Measurements from ENCODE around the gene APC2.
"Not testable (repeated sequence)": the region's sequence is repeated elsewhere in the genome, so short reads cannot be mapped to it uniquely, and the experiment has no call there.

The APC2 gene

DNA sequence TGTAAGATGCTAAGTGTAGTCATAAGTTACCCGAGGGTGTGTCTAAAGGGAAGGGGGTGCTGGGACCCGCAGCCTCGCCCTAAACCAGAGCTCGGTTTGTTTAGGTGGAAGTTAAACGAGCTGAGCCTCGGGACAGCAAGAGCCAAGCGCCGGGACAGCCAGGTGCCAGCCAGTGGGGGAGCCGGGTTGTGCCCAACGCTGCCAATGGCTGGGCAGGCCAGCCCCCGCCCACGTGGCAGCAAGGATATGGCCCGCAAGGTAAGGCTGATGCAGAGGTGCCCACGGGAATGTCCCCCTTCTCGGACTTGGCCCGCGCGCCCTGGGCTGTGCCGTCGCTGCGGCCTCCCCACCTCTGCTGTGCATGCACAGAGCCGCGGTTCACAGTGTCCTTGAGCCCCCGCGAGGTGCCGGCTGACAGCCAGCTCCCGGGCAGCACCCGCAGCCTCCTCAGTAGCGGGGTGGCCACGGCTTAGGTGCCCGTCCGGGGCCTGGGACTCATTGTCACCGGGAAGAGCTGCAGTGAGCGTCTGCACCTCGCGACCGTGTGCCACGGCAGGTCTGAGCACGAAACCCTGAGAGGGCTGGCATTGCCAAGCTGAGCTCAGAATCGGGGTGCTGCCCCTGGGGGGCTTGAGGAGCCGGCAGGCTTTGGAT is 21.1 kb upstream of the APC2 start:
- DNase-seq (ENCODE audit: low read depth, low spot score): no peak

DNA sequence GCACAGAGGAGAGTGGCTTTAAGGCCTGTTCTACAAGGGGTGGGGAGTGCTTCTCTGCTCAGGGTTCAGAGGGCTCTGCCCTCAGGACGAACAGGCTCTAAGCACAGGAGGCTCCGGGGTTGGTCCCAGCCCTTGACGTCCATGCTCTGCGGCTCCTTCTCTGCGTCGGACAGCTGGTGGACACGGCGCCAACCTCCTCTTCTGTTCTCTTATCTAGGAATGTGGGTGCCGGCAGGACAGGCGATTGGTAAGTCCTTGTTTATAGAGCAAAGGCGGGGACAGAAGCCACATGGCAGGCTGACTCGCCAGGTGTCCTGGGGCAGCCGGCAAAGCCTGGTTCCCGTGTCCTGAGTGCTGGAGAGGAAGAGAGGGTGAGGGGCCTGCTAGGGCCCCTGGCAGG is 20.2 kb upstream of the APC2 start:
- no peak for DNase-seq (ENCODE audit: low read depth, low spot score)

DNA sequence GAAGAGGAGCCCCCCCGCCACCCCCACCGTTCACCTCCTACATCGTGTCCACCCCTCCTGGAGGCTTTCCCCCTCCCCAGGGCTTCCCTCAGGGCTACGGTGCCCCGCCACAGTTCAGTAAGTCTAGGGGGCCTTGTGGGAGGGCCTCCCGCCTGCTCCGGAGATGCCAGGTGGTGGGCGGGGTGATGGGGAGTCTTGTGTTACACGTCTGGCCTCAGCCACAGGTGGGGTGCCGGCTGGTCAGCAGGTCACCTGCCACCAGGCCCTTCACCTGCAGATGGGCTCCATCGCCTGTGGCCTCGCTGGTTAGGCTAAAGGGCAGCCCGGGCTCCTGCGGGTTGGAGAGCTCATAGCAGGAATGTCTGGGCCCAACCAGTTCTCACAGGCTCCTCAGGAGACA is 19.7 kb upstream of the APC2 start:
- no peak for DNase-seq (ENCODE audit: low read depth, low spot score)

DNA sequence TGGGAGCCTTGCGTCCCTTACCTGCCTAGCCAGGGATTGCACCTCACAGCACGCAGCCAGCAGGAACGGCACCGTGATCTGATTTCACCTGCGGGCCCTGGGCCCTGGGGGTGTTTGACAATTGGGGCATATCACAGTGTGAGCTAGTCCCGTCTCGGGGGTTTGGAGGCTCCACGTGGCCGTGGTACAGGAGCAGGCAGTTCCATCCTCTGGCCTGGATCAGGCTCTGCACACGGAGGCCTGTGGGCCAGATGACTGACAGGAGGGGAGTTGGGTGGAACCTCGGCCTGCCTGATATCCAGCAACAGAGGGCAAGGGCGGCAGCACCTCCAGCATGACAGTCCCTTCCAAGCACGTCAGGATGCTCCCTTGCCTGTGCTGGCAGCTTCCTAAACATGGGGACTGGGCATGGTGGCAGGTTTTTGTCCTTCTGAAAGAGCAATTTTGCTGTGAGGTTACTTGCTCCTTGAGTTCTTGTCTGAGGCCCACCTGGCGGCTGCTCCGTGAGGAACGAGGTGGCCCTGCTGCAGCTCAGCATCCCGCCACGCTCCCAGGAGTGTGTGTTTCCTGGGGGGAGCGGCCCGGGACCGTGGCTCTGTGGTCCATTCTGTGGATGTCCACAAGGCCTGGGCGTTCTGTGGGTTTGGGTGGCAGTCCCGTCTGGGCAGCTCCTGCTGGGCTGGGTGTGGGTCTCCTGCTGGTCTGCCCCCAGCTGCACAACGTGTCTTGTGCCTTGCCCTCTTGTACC is 18.0 kb upstream of the APC2 start:
- no peak for DNase-seq (ENCODE audit: low read depth, low spot score)

DNA sequence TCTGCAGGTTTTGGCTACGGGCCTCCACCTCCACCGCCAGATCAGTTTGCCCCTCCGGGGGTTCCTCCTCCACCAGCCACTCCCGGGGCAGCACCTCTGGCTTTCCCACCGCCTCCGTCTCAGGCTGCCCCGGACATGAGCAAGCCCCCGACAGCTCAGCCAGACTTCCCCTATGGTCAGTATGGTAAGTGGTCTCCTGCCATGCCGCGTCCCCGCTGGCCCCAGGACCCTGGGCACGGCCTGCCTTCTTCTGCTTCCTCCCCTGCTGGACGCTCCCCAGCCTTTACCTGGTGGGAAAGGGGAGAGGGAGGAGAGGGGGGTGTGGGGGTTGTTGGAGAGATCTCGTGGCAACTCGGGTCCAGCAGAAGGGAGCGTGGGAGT is 17.4 kb upstream of the APC2 start:
- DNase-seq (ENCODE audit: low read depth, low spot score): no peak

DNA sequence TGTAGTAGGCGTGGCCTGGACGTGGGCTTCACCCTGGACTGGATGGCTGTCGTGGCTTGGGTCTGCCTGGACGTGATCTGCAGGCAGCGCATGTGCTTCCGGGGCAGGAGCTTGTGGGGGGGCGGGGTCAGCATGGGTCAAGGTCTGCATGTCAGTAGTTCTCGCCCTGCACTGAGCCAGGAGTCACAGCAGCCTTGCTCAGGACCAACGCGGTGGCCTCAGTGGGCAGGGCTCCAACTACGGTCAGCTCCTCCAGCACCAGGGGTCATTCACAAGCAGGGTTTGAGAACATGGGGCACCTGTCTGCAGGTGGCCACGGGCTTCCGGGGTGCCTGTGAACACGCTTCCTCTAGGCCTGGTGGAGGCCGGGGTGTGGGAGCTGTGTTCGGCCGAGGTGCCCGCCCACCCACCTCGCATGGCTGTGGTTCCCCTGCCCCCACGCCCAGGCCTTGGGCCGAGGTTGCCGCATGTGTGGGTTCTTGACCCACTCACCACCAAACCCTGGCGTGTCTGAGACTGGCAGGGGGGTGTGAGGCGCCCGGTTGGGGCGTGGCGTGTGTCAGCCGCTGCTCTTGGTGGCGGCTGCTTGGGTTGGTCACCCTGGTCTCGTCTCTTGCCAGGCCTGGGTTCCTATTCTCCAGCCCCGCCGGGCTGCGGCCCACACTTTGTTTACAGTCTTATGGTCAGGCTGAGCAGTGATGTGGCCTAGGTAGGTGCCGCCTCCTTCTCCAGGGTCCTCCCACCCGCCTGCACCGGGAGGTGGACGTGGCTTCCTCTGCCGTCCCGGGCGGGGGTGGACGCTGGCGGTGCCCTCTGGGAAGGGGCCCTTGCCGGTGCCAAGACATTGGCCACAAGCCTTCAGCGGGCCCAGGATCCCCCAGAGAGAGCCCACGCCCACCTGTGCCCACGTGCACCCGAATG is 16.5 kb upstream of the APC2 start:
- no peak for DNase-seq (ENCODE audit: low read depth, low spot score)

DNA sequence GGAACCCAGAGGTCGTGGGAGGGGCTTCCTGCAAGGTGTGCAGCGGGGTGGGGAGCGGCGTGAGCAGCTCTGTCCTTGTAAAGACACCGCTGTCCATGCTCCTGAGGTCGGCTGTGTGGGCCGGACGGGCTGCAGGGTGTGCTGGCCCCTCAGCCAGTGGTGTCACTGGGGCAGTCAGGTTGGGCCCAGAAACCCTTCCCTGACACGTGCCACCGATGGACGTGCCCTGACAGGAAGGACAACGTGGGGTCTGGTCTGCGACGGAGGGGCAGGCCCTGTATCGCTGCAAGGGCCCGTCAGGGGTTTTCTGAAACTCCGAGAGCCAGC is 15.9 kb upstream of the APC2 start:
- DNase-seq (ENCODE audit: low read depth, low spot score): no peak

DNA sequence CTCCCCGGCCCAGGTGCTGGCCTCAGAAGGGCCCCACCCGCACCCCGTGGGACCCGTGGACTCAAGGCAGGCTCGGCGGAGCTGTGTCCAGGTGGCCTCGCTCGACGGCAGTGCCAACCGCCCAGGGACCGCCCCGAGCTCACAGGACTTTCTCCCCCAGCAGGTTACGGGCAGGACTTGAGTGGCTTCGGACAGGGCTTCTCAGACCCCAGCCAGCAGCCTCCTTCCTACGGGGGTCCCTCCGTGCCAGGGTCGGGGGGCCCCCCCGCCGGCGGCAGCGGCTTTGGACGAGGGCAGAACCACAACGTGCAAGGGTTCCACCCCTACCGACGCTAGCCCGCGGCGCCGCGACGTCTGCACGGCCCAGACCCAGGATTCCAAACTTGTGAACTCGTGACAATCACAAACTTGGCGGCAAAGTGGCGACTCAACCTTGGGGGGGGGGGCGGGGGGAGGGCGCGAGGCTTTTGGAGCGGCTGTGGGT is 15.3 kb upstream of the APC2 start:
- DNase-seq (ENCODE audit: low read depth, low spot score): no peak

DNA sequence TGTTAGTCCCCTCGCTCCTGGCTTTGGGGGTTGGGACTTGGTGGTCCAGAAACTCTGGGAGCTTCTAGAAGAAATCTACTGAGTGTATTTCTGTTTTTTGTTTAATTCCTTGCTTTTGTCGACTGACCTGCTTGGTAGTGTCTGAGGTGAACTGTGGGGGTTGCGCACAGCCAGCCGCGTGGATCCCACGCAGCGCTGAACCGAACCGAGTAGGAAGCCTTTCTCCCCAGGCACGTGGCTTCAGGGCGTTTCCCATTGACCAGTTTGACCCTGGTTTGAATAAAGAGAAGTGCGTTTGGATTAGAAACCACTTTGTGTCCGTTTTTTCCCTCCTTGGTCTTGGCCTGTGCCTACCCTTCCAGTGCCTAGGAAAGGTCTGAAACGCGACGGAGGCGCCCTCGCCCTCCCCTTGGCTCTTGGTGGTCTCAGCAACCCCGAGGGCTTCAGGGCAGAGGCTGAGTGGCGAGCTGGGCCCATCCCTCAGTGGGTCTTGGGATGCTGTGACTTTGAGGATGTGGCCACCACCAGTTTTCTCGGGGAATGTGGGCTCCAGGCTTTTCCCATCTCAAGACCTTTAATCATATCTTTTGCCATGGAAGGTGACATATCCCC is 14.4 kb upstream of the APC2 start:
- no peak for DNase-seq (ENCODE audit: low read depth, low spot score)

DNA sequence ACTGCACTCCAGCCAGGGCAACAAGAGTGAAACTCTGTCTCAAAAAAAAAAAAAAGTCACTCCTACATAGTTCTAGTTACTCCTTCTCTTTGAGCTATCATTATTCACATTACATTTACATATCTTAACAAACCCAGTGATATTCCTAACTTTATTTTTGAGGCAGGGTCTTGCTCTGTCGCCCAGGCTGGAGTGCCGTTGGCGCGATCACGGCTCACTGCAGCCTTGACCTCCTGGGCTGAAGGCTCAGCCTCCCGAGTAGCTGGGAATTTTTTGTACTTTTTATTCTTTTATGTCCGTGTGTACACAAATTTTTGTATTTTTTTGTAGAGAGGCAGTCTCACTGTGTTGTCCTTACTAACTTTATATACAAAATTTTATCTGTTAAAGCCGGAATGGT is 12.3 kb upstream of the APC2 start:
- no peak for DNase-seq (ENCODE audit: low read depth, low spot score)

DNA sequence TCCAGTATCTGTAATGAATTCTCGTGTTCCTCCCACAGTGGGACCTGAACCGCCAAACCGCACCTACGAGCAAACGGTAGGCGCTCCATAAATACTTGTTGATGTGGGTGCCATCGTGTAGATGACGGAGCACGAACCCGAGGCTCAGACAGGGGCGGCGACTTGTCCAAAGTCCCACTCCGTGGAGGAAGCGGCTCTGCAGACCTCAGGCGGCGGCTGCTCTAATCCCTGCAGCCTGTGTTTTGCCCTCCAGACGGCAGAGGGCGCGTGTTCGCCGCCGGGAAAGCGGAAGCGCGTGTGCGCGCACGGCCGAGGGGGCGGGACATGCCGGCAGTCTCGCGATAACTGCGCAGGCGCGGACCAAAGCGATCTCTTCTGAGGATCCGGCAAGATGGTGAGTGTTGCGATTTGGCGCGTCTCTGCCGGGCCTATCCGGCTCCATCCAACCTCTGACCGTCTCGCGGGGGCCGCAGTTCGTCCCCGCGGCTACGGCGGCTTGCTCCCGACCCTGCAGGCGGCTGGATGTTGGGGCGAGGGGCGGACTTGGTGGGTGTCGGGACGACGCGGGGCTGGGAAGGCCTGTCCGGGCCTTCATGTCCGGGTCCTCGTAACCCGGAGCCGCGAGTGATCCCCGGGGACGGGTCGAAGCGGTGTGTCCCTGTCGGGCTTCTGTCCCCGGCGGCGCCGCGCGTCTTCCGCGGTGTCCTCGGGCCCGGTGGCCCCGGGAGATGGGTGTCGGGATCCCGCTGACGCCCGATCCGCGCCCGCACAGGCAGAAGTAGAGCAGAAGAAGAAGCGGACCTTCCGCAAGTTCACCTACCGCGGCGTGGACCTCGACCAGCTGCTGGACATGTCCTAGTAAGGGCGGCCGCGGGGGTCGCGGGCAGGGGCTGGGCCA is 11.6 kb upstream of the APC2 start, which contains the start of gene RPS15:
Gene RPS15 (plus strand): TSS at position 362 of the 898 bp plus-strand sequence. CDS start 30 bp downstream, at position 392.
- DNase-seq (ENCODE audit: low read depth, low spot score): no peak

DNA sequence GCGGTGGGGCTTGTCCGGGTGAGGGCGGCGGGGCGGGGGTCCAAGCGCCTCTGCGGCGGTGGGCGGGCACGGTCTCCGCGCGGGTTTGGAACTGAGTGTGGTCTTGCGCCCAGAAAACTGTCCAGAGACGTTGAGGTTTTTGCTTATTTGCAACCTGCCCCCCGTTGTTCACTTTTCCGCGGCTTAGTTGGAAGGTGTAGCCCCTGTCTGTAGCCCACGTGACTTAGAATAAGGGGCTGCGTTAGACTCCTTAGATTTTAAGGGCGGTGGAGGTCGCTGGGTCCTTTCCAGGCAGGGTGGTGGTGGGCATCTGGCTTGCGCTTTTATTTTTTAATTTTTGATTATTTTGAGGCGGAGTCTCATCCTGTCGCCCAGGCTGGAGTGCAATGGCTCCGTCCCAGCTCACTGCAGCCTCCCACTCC is 11.0 kb upstream of the APC2 start:
- no peak for DNase-seq (ENCODE audit: low read depth, low spot score)

DNA sequence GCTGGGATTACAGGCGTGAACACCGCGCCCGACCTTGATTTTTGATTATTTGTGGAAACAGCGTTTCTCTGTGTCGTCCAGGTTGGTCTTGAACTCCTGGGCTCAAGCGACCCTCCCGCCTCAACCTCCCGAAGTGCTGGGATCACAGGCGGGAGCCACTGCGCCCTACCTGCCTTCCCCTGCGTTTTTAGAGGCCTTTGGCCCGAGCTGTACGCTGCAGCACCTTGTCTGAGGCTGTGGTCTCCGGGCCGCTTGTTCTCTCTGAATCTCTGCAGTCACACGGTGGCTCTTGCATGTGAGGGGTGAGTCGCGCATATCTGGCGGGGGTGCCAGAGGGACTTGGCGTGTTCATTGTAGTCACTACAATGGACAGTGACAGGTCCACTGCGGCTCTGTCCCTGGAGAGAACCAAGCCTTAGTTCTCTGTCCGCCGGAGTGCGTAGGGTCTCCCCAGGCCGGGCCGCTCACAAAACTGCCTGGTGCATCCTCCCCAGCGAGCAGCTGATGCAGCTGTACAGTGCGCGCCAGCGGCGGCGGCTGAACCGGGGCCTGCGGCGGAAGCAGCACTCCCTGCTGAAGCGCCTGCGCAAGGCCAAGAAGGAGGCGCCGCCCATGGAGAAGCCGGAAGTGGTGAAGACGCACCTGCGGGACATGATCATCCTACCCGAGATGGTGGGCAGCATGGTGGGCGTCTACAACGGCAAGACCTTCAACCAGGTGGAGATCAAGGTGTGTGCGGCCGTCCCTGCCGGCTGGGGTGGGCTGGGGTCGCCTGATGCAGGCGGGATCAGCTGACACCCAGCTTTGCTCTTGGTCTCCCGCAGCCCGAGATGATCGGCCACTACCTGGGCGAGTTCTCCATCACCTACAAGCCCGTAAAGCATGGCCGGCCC is 10.2 kb upstream of the APC2 start:
- not testable (repeated sequence) for DNase-seq (ENCODE audit: low read depth, low spot score)

DNA sequence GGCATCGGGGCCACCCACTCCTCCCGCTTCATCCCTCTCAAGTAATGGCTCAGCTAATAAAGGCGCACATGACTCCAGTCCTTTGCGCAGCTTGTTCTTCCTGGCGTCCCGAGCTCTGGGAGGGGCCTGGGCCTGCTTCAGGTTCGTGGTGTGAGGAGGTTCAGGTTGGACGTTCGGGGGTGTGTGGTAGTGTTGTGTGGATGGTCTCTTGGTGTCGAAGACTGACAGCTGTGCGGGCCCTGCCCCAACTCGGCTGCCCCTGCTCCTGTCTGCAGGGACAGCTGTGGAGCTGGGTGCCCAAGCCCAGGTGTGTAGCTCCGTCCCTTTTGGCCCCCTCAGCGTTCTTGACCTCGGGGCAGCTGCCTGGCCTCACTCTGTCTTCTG is 9.5 kb upstream of the APC2 start:
- DNase-seq (ENCODE audit: low read depth, low spot score): no peak

DNA sequence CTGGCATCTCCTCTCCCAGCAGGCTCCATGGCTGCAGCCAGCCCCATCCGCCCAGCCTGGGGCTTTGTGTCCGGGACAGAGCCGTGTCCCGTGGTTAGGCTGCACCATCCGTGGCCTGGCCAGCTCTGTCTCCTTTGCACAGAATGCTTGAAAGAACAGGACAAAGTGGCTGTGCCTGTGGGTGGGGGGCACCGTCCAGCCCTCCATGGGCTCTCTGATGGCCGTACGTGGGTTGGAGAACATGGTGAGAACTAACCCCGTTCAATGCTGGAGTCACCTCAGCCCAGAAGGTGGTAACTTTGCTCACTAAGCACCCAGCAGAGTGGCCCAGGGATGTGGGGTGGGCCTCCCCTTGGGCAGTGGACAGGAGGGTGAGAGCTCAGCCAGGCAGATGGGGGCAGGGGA is 8.9 kb upstream of the APC2 start:
- DNase-seq (ENCODE audit: low read depth, low spot score): no peak

DNA sequence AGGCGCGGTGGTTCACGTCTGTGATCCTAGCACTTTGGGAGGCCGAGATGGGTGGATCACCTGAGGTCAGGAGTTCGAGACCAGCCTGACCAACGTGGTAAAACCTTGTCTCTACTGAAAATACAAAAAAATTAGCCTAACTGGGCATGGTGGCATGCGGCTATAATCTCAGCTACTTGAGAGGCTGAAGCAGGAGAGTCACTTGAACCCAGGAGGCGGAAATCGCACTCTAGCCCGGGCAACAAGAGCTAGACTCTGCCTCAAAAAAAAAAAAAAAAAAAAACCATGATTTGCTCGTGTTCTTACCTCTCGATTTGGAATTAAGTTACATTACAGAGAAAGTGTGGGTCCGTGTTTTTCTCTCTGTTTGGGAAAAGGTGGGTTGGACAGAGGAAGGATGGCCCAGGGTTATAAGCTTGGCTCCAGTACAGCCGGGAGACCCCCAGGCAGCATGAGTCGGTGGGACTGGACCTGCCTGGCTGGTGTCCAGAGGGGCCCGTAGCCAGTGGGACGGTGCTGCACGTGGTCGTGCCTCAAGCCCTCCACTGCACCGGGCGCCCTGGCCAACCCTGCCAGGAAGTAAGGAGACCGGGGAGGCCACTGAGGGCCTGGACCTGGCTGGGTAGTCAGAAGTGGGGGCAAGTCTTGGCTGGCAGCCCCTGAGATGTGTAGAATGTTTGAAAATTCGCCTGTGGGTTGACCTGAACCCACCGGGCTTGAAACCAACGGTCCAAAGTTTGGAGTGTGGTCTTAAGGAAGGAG is 8.1 kb upstream of the APC2 start:
- DNase-seq (ENCODE audit: low read depth, low spot score): no peak

DNA sequence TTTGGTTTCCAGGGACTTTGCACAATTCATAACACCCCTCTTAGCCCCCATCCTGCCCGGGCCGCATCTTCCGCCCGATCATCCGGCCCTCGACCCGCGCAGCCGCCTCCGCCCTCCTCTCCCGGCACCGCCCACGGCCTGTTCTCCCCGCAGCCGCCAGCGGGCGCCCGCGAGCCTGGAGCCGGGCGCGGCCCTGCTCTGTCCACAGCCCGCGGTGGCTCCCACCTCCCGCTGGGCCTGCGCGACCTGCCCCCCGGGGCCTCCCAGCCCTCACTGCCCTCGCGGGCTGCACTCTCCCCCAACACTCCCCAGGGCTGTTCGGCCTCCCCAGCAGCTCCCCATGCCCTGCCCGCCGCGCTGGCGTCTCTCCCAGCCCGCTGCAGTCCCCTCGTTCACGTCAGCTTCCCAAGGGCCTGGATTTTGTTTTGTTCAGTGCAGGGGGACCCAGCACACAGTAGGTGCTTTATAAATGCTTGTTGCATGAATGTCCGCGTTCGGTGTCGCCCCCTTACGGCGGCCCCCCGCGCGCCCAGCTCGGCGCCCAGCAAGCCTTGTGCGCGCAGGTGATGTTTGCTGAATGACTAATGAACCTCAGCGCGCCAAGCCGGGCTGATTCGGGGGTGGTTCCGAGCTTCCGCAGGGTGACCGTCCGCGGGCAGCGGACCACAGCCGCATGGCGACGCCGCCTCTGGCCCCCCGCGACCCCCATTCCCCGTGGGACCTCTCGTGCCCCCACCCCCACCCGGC is 4.6 kb upstream of the APC2 start:
- no peak for DNase-seq (ENCODE audit: low read depth, low spot score)

DNA sequence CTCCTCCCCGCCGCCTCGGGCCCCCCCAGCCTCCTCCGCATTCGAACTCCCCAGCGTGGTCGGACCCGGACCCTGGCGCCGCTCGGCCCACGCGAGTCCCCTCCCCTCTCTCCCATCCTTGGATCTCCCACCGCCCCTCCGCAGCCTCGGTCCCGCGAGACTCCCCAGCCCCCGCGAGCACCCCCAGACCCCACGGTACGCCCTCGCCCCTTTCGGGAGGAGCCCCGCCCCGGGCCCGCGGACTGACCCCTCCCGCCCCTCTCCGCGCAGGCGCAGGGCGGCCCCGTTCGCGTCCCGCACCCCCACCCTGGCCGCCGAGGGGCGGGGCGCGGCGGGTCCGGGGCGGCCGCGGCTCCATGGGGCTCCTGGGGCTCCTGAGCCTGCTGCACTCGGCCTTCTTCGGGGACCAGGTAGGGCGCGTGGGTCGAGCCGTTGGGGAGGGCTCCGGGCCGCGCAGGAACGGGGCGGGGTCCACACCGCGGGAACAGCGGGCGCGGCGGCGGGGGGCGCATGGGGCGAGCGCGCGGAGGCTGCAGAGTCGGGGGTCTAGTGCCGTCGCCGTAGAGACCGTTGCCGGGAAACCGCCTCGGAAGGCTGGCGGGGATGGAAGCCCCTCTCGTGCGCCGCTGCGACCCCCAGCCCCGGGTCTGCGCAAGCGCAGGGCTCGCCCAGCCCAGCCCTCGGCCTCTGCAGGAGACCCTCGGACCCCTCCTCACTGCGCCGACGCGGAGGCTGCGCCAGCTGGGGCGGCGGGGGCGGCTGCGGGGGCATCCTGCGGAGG is 3.8 kb upstream of the APC2 start:
- DNase-seq (ENCODE audit: low read depth, low spot score): no peak

Measured in iPS DF 19.7 (cell line).